HG02852 (cell line): ENCODE data around the gene CNNM4.

Source experiments
- ATAC-seq: cut with Tn5 transposase; IDR thresholded peaks from one replicate; pipeline ENCODE4 v1.9.1; 2021; ENCODE audit warnings: mild to moderate bottlenecking, moderate library complexity; ENCODE audit not compliant: unreplicated experiment

The CNNM4 gene

DNA sequence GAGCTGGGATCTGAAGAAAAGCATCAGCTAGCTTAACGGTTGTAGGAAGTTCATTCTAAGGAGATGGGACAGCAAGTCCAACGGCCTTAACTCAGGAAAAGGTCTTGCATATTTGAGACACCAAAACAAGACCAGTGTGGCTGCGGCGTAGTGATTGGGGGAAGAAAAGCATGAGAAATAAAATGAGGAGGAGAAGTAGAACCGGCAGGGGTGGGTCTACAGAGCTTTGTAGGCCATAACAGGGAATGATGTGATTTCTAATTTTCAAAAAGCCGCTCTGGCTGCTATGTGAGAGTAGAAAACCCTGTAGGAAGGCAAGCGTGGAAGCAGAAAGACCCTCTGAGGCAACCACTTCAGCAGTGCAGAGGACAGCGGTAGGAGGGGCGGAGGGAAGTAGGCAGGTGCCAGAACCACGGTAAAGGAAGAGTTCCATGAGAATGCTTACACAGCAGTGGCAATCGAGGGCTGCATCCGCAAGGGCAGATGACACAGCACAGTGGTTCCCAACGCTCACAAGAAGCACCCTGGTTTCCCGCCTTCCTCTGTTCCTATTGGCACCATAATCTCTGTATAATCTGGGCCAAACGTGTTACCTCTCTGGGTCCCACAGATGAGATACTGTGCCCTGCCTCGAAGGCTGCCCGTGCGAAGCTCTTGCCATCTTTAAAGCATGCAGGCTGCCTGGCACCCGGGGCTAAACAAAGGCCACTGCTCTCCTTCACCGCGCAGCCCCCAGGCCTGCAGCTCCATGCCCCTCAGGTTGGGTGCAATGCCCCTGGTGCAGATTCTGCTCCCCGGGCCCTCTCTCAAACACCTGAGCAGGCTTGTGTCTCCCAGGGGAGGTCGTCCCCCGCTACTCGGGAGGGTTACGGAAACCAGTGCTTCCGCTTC lies 96.3 kb downstream of the CNNM4 start:
- no peak for ATAC-seq

- ATAC-seq: peak; percentile 90
Measured at GRCh38 chr2:96857667-96858372, 97.1 kb downstream of the CNNM4 start, which contains the start of gene ANKRD39. TSS of gene ANKRD39 (minus strand) at chr2:96858016. CDS start at chr2:96857987, 29 bp downstream.

DNA sequence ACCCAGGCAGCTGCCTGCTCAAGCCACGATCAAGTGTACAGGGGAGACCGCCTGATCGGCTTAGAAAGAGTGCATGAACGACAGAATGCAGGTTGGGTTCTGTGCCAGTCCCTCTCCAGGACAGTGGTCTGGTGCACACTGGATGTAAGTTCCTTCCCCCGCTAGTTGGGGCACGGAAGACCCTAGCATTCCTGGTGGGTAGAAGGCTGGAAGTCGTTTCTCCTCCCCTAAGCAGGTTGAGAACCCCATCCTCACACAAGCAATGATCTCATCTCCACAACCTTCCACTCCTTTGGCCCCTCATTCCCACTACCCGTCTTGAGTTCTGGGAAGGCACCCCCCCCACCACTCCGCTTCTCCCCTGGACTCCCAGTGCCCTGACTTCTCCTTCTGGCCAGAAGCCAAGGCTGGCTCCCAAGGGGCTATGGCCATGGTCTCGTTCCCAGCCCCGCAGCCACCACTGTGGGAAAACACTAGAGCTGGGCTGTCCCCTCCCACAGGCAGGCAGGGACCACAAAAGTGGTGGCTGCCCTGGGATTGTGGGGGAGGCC lies 98.5 kb downstream of the CNNM4 start:
- ATAC-seq: no peak

DNA sequence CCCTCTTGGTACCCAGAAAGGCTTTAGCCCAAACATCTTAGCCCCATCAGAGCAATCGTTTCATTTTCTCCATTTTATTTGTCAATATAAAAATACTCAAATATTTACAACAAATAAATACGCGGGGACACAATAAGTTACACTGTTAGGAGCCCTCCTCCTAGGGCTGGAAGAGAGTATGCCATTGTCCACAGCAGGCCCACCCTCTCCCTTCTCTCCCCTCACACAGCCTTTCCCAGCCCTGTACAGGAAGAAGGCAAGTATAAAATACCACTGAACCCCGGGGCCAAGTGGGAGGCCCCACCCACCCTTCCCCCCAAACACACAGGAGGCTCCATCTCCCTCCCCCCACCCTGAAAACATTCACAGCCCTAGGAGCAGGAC lies 99.0 kb downstream of the CNNM4 start:
- no peak for ATAC-seq

DNA sequence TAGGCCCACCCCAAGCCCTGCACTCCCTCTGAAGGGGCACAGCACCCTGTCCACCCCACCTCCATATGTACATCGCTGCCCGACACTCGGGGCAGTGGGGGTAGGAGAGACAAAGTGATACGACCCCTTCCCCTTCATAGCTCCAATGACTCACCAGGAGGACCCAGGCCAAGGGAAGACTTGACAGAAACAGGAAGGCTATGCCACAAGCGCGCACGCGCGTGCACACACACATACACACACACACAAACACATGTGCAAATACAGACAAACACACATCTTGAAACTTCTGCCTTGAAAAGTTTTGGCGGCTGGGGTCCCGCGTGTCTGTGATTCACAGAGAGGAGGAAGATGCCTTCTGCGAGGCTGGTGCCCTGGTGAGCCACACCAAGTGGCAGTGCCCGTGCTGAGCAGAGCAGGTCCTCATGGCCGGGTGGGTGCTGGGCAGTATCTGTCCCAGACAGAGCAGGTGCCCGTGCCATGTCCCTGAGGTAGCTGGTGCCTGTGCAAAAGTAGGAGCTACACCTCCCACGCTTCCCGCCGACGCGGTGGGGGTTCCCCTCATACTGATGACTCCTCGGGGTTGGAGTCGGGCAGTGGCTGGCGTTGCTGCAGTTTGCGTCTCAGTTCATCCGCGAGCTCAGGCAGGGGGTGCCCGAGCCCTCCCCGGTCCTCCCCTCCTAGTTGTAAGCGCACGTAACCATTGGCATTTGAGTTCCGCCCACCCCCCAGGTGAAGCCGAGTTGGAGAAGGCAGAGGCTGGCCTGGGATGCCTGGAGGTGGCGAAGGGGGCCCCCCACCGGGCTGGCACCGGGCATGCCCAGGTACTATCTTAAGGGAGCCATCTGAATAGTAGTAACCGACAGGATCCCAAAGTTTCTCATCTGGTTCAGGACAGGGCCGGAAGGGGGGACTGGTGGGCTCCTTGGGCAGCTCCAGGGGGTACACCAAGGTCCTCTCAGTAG lies 99.6 kb downstream of the CNNM4 start:
- no peak for ATAC-seq

DNA sequence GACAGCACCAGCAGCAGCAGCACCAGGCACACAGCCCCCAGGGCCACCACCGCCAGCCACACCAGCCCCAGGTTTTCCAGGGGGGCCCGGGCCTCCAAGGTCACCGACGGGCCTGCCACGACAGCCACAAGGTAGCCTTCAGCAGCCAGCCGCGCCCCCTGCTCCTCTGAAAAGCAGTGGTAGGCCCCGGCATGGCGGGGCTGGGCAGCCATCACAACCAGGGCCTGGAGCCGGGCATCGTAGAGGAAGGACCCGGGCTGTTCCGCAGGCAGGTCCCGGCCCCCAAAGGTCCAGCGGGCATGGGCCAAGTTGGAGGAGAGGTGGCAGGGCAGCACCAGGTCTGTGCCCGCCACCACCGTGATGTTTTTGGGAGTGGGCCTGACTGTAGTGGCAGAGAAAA lies 100.4 kb downstream of the CNNM4 start:
- ATAC-seq: no peak
